Brain microvascular endothelial cell (primary cell): ENCODE data around the gene SHISAL1.

ENCODE experiments used
- DNase-seq: peaks from one replicate; pipeline ENCODE4 v3.0.0-alpha.2; 2020
- H3K27ac ChIP-seq: fragments of 250-450 bp; sonication (Bioruptor Pico); 2 replicates; pipeline ENCODE4 v1.5.1; 2020; ENCODE audit warnings: mild to moderate bottlenecking, moderate library complexity
- H3K27me3 ChIP-seq: fragments of 250-450 bp; sonication (Bioruptor Pico); replicated peaks from 2 replicates; pipeline ENCODE4 v1.5.1; 2020; ENCODE audit warnings: mild to moderate bottlenecking
- H3K36me3 ChIP-seq: fragments of 250-450 bp; sonication (Bioruptor Pico); replicated peaks from 2 replicates; pipeline ENCODE4 v1.5.1; 2020; ENCODE audit warnings: mild to moderate bottlenecking
- H3K4me3 ChIP-seq: 2 replicates; pipeline ENCODE4 v1.5.1; 2011; ENCODE audit warnings: low read depth, mild to moderate bottlenecking, control low read depth, low read length, moderate library complexity
- in situ Hi-C: cut with HindIII; loops from 2 replicates; pipeline ENCODE4 v1.10.0; 2017; ENCODE audit warnings: low sequenced_read_pairs, low pct_ligation_motif_present
- TF ChIP-seq, protein P1 (sequence below): IDR thresholded peaks from 2 replicates; pipeline ENCODE4 v1.5.1; 2011; ENCODE audit warnings: low read depth, mild to moderate bottlenecking, moderate library complexity, low read length, control low read depth, inconsistent platforms; ENCODE audit errors: missing control alignments

SHISAL1 gene

GRCh38 chr22:44353041-44353440, 40.3 kb upstream of the SHISAL1 start:
- H3K4me3 ChIP-seq, result no peak overlapping the region
- no peaks in the 10 kb centered on the region for H3K36me3 ChIP-seq
- in situ Hi-C loops, result no loop called here
- TF ChIP-seq, protein P1, sequence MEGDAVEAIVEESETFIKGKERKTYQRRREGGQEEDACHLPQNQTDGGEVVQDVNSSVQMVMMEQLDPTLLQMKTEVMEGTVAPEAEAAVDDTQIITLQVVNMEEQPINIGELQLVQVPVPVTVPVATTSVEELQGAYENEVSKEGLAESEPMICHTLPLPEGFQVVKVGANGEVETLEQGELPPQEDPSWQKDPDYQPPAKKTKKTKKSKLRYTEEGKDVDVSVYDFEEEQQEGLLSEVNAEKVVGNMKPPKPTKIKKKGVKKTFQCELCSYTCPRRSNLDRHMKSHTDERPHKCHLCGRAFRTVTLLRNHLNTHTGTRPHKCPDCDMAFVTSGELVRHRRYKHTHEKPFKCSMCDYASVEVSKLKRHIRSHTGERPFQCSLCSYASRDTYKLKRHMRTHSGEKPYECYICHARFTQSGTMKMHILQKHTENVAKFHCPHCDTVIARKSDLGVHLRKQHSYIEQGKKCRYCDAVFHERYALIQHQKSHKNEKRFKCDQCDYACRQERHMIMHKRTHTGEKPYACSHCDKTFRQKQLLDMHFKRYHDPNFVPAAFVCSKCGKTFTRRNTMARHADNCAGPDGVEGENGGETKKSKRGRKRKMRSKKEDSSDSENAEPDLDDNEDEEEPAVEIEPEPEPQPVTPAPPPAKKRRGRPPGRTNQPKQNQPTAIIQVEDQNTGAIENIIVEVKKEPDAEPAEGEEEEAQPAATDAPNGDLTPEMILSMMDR, result no peak
- no peak overlapping the region for H3K27ac ChIP-seq
- no peak for DNase-seq
- peaks cover 8% of the 10 kb centered on the region for H3K27me3 ChIP-seq

- Histone ChIP-seq H3K36me3 (no peaks in the 10 kb centered on the region), H3K27me3 (peaks cover 10% of the 10 kb centered on the region), H3K4me3 (no peak overlapping the region), H3K27ac (no peak overlapping the region)
- TF ChIP-seq, protein P1, result no peak
- DNase-seq, result no peak
- in situ Hi-C loops, result no loop called here
These were observed 39.8 kb upstream of the SHISAL1 start for GRCh38 chr22:44352378-44353035.

DNA sequence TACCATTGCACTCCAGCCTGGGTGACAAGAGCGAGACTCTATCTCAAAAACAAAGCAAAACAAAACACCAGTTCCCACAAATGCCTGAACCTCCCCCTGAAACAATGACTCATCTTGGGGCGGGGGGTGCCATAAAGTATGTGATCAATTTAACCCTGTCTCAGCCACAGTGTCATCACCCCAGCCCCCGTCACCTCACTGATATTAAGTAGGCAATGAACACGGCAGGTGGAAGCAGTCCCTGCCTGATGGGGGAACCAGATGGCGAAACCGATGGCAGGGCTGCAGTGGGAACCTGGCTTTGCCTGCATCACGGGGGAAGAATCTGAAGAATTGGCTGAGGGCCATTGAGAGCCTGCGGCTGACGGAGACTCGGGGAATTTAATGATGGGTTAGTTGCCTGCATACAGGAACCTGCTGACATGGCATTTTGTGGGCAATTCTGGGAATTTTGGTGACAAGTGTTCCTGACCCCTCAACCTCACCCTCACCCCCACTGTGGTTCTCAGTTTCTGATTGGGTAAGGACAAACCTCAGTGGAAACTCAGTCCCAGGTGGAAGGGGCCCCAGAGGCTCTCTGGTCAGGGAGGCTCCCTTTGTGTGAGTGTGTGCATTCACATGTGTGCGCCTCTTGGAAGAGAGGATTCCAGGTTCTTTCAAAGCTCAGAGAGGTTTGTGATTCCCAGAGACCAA, 39.1 kb upstream of the SHISAL1 start:
- peak overlapping the region; percentile 43 for H3K27ac ChIP-seq
- TF ChIP-seq, protein P1, result no peak
- in situ Hi-C loops, result no loop called here
- no peaks in the 10 kb centered on the region for H3K36me3 ChIP-seq
- H3K4me3 ChIP-seq, result no peak overlapping the region
- H3K27me3 ChIP-seq, result peaks cover 10% of the 10 kb centered on the region
- DNase-seq, result peak; percentile 88

DNA sequence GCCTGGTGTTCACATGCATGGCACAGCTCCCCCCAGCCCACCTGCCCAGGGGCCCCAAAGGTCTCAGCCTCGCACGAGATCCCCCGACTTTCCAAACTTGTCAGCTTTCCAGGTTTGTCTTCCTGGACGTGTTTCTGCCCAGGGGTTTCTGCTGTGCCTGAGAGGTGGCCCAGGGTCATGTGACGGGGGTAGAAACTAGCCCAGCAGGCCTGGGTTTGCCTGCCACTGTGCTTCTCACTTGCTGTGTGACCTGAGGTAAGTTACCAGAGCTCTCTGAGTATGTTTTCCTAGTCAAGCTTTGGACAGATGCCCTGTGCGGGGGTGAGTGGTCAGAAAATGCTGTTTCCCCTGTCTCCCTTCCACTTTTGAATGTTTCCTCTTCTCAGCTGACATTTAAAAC, 38.3 kb upstream of the SHISAL1 start:
- no peak for DNase-seq
- in situ Hi-C loops, result no loop called here
- Histone ChIP-seq H3K27me3 (peaks cover 10% of the 10 kb centered on the region), H3K4me3 (no peak overlapping the region), H3K36me3 (no peaks in the 10 kb centered on the region), H3K27ac (no peak overlapping the region)
- TF ChIP-seq, protein P1, result no peak

DNA sequence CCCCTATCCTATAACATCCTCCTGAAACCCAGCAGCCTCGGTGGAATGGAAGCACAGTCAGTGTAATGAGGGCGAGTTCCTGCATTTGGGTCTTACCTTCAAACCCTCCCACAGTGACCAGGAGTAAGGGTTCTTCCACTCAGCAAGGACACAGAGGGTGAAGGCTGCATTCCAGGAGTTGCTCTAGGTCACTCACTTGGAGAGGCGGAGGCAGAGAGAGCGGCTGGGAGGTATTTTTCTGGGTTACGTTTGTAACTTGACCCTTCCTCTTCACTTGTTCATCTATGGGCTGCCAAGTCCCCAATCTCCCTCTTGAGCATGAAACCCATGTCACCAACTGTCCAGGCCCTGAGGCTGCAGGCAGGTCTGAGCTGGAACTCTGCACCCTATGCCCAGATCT, 36.8 kb upstream of the SHISAL1 start:
- Histone ChIP-seq H3K27me3 (peaks cover 7% of the 10 kb centered on the region), H3K27ac (no peak overlapping the region), H3K4me3 (no peak overlapping the region), H3K36me3 (no peaks in the 10 kb centered on the region)
- no peak for DNase-seq
- TF ChIP-seq, protein P1, result no peak
- in situ Hi-C loops, result no loop called here
